Natural killer cell (primary cell): ENCODE results near the gene PDPN. TPM values are rescaled to one million over a fixed set of nuclear protein-coding genes. Genes with fewer than 3 reads are reported as not detected.

Source experiments
- ATAC-seq, 3 donors: fragments of 150-1000 bp in 2 of 3; fragments of 200-7000 bp in 1 of 3; cut with Tn5 transposase; 1 replicate in 1 of 3; 2 replicates in 2 of 3; pipeline ENCODE4 v1.10.0; 2021; ENCODE audit warnings: mild to moderate bottlenecking in 2 of 3, moderate library complexity in 2 of 3
- DNase-seq, 2 donors: peaks; one replicate each; pipeline versions ENCODE4 v3.0.0 to v3.0.0-alpha.2; 2013 to 2021; ENCODE audit warnings: mixed read lengths in 1 of 2
- H3K27ac ChIP-seq: one replicate; pipeline ENCODE4 v1.5.1; 2013; ENCODE audit warnings: mild to moderate bottlenecking, low read length
- H3K27me3 ChIP-seq: one replicate; pipeline ENCODE4 v1.6.1; 2013; ENCODE audit warnings: low read length; ENCODE audit not compliant: control insufficient read depth, insufficient read depth
- H3K36me3 ChIP-seq: one replicate; pipeline ENCODE4 v1.6.1; 2013; ENCODE audit warnings: low read length; ENCODE audit not compliant: control insufficient read depth, insufficient read depth
- H3K4me1 ChIP-seq: one replicate; pipeline ENCODE4 v1.6.1; 2013; ENCODE audit warnings: low read length; ENCODE audit not compliant: control insufficient read depth, insufficient read depth
- H3K4me3 ChIP-seq: one replicate; pipeline ENCODE4 v1.5.1; 2013; ENCODE audit warnings: low read length
- H3K9me3 ChIP-seq: one replicate; pipeline ENCODE4 v1.6.1; 2013; ENCODE audit warnings: low read length; ENCODE audit not compliant: control insufficient read depth, insufficient read depth
- H3K27ac Mint-ChIP-seq, 2 donors: one replicate each; pipeline ENCODE4 v1.8.0; 2022; ENCODE audit warnings: mild to moderate bottlenecking in 2 of 2, mixed read lengths in 2 of 2, moderate library complexity in 1 of 2
- H3K27me3 Mint-ChIP-seq, 2 donors: one replicate each; pipeline ENCODE4 v1.8.0; 2022; ENCODE audit warnings: low read depth in 2 of 2, mixed read lengths in 2 of 2
- H3K36me3 Mint-ChIP-seq: one replicate; pipeline ENCODE4 v1.8.0; 2022; ENCODE audit warnings: mixed read lengths
- H3K4me1 Mint-ChIP-seq, 2 donors: one replicate each; pipeline ENCODE4 v1.8.0; 2022; ENCODE audit warnings: mixed read lengths in 2 of 2
- H3K4me3 Mint-ChIP-seq: one replicate; pipeline ENCODE4 v1.8.0; 2022; ENCODE audit warnings: mild to moderate bottlenecking, moderate library complexity, mixed read lengths
- H3K9me3 Mint-ChIP-seq, 2 donors: one replicate each; pipeline ENCODE4 v1.8.0; 2022; ENCODE audit warnings: mixed read lengths in 2 of 2
- CTCF ChIP-seq: fragments of 200-600 bp; IDR thresholded peaks from one replicate; pipeline ENCODE4 v1.8.0; 2022; ENCODE audit warnings: antibody characterized with exemption
- WGBS: methylation state at CpG from one replicate; pipeline ENCODE4 v1.1.7; 2013; ENCODE audit warnings: missing lambda C conversion rate; ENCODE audit not compliant: insufficient coverage; 5-methylcytosine and 5-hydroxymethylcytosine counted together
- intact Hi-C: fragments of 100-400 bp; cut with micrococcal nuclease; formaldehyde crosslinking; loops from one replicate; pipeline ENCODE4 v1.14.2; 2022
- total RNA-seq, 4 donors: library from RNA; stranded (reverse); fragments of 120-200 nt in 1 of 4; gene quantifications; one replicate each; pipeline versions ENCODE4 v1.2.3 to v1.2.4, GENCODE V29; 2013 to 2022

The PDPN gene
- total RNA-seq, 3 donors from 2014 or later (not counting 1 experiment from before 2014, with no cell fraction given) = not detected

DNA sequence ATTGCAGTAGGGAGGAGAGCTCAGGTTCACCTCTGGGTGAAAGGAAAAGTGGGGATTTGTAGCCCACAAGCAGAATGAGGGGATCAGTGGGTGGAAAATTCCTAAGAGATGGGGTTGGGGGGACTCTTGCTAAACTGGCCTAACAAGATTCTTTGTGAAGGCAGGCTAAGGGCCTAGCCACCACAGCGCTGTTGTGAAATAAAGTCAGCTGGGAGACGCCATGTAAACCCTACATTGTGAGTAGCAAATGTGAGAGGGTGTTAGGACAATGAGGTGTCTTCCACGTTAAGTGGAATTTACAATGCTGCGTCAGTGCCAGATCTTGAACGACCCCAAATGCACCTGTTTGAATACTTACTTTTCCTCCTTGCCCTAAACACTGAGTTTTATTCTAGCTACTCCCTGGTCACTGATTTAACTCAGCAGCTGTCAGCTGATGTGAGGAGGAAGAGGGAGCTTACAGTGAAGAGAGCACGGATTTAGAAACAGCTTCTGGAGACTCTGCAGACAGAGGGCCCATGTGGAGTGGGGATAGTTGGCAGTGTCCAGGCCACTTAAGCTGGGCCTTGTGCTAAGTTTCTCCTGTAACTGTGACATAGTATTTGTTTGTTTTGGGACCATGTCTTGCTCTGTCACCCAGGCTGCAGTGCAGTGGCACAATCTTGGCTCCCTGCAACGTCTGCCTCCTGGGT is 17.3 kb downstream of the PDPN start:
- Histone ChIP-seq H3K27ac (no peak overlapping the region), H3K4me1 (no peaks in the 10 kb centered on the region), H3K9me3 (no peaks in the 10 kb centered on the region), H3K27me3 (no peaks in the 10 kb centered on the region), H3K4me3 (no peak overlapping the region), H3K36me3 (no peaks in the 10 kb centered on the region)
- intact Hi-C loops = no loop called here
- no peak for TF ChIP-seq CTCF
- 82% methylated on average over 7 of the region's 7 CpGs for WGBS
- Mint-ChIP-seq H3K4me1 (no peaks in the 10 kb centered on the region), H3K4me3 (no peak overlapping the region), H3K36me3 (no peaks in the 10 kb centered on the region), H3K9me3 (no peaks in the 10 kb centered on the region), H3K27me3 (peaks cover under 1 to 4% of the 10 kb centered on the region in 2 donors), H3K27ac (no peak overlapping the region)
- DNase-seq = no peak
- no peak for ATAC-seq

DNA sequence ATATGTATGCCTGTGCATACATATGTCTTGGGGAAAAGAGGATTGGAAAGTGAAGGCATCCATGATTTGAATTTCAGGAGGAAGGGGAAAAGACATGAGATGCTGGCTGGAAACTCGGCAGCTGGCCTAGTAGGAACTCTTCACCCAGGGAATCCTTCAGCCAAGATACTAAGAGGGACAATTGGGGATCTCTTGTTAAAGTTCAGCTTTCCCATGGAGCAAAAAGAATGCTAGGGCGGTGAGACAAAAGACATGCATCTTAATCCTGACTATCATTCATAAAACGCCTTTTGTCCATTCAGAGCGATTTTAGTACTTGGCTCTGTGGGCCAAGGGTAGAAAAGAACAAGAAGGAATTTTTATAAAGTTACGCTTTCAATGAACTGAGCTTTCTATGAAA is 20.5 kb downstream of the PDPN start:
- WGBS = 88% methylated on average over 4 of the region's 5 CpGs
- Histone ChIP-seq H3K36me3 (no peaks in the 10 kb centered on the region), H3K4me1 (no peaks in the 10 kb centered on the region), H3K9me3 (no peaks in the 10 kb centered on the region), H3K4me3 (no peak overlapping the region), H3K27me3 (no peaks in the 10 kb centered on the region), H3K27ac (no peak overlapping the region)
- intact Hi-C loops = no loop called here
- ATAC-seq (no peak), DNase-seq (no peak)
- Mint-ChIP-seq H3K27ac (no peak overlapping the region), H3K36me3 (no peaks in the 10 kb centered on the region), H3K9me3 (no peaks in the 10 kb centered on the region), H3K4me3 (no peak overlapping the region), H3K4me1 (no peaks in the 10 kb centered on the region), H3K27me3 (peaks cover 4 to 12% of the 10 kb centered on the region in 2 donors)
- TF ChIP-seq CTCF = no peak

GRCh38 chr1:13604721-13605120 is 21.1 kb downstream of the PDPN start:
- Histone ChIP-seq H3K4me1 (no peaks in the 10 kb centered on the region), H3K4me3 (no peak overlapping the region), H3K27ac (no peak overlapping the region), H3K9me3 (no peaks in the 10 kb centered on the region), H3K27me3 (no peaks in the 10 kb centered on the region), H3K36me3 (no peaks in the 10 kb centered on the region)
- Mint-ChIP-seq H3K4me1 (no peaks in the 10 kb centered on the region), H3K36me3 (no peaks in the 10 kb centered on the region), H3K27me3 (peaks cover 4 to 12% of the 10 kb centered on the region in 2 donors), H3K27ac (no peak overlapping the region), H3K9me3 (no peaks in the 10 kb centered on the region), H3K4me3 (no peak overlapping the region)
- ATAC-seq (no peak), DNase-seq (no peak)
- 85% methylated on average over 3 of the region's 3 CpGs for WGBS
- no peak for TF ChIP-seq CTCF
- intact Hi-C loops = no loop called here

DNA sequence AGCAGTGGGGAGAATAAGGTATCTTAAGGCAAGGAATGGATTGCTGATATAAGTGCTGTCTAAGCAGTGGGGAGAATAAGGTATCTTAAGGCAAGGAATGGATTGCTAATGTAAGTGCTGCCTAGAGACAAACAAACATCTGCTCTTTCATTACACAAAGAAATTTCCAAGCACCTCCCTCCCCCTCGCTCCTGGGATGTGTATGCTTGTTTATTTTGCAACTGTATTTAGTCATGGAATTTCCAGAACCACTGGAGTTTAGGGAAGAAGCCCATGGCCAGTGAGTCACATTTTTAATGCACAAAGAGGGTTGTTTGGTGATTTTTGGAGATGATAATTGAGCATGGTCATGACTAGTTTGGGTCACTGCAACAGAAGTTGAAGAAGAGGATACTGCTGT is 21.5 kb downstream of the PDPN start:
- Histone ChIP-seq H3K9me3 (no peaks in the 10 kb centered on the region), H3K4me1 (no peaks in the 10 kb centered on the region), H3K4me3 (no peak overlapping the region), H3K27me3 (no peaks in the 10 kb centered on the region), H3K27ac (no peak overlapping the region), H3K36me3 (no peaks in the 10 kb centered on the region)
- Mint-ChIP-seq H3K4me3 (no peak overlapping the region), H3K27me3 (peaks cover 4 to 12% of the 10 kb centered on the region in 2 donors), H3K36me3 (no peaks in the 10 kb centered on the region), H3K27ac (no peak overlapping the region), H3K4me1 (no peaks in the 10 kb centered on the region), H3K9me3 (no peaks in the 10 kb centered on the region)
- no CpG with 5 or more reads among the region's 1 CpG for WGBS
- ATAC-seq (no peak), DNase-seq (no peak)
- intact Hi-C loops = no loop called here
- no peak for TF ChIP-seq CTCF
